ENCODE results near the gene NAGS.

DNA sequence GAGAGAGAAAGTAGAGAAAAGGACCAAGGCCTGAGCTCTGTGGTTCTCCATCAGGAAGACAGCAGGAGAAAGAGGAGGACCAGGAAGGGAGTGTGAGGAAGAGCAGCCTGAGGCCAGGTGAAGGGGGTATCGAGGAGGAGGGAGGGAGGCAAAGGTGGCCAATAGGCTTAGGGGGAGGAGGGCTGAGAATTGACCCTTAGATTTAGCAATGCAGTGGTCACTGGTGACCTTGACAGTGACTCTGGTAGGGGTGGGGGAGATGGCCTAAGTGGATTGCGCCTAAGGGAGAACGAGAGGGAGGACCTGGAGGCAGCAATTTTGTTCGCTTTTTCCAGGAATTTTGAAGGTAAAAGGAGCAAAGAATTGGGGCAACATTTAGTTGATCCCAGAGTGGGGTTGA lies 5.4 kb upstream of the NAGS start:
- TF ChIP-seq, protein P1, sequence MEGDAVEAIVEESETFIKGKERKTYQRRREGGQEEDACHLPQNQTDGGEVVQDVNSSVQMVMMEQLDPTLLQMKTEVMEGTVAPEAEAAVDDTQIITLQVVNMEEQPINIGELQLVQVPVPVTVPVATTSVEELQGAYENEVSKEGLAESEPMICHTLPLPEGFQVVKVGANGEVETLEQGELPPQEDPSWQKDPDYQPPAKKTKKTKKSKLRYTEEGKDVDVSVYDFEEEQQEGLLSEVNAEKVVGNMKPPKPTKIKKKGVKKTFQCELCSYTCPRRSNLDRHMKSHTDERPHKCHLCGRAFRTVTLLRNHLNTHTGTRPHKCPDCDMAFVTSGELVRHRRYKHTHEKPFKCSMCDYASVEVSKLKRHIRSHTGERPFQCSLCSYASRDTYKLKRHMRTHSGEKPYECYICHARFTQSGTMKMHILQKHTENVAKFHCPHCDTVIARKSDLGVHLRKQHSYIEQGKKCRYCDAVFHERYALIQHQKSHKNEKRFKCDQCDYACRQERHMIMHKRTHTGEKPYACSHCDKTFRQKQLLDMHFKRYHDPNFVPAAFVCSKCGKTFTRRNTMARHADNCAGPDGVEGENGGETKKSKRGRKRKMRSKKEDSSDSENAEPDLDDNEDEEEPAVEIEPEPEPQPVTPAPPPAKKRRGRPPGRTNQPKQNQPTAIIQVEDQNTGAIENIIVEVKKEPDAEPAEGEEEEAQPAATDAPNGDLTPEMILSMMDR (IDR thresholded peaks at IDR 0.05): no peak
- TF ChIP-seq POLR2A (IDR thresholded peaks at IDR 0.05): no peak
